GM19395 (cell line): ENCODE results near the gene TBC1D17.

Experiments used
- ATAC-seq: cut with Tn5 transposase; IDR thresholded peaks from one replicate; pipeline ENCODE4 v1.9.1; 2021; ENCODE audit warnings: mild to moderate bottlenecking, moderate library complexity; ENCODE audit not compliant: unreplicated experiment

The TBC1D17 gene

DNA sequence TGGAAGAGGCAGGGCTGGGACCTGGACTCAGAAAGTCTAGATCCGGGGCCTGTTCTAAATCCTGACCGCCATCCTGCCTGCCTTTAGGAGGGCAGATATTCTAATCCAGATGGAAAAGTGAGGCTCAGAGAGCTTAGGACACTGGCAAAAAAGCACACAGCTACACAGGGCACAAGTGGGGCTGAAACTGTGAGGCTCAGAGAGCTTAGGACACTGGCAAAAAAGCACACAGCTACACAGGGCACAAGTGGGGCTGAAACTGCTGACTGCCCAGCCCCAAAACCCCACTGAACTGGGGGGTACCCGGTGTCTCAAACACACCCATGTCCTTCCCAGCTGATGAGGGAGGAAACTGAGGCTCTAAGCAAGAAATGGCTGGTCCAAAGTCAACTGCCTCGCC lies 2.3 kb upstream of the TBC1D17 start:
- no peak for ATAC-seq

- ATAC-seq, result no peak
Measured at GRCh38 chr19:49875857-49876421, 1.6 kb upstream of the TBC1D17 start.

DNA sequence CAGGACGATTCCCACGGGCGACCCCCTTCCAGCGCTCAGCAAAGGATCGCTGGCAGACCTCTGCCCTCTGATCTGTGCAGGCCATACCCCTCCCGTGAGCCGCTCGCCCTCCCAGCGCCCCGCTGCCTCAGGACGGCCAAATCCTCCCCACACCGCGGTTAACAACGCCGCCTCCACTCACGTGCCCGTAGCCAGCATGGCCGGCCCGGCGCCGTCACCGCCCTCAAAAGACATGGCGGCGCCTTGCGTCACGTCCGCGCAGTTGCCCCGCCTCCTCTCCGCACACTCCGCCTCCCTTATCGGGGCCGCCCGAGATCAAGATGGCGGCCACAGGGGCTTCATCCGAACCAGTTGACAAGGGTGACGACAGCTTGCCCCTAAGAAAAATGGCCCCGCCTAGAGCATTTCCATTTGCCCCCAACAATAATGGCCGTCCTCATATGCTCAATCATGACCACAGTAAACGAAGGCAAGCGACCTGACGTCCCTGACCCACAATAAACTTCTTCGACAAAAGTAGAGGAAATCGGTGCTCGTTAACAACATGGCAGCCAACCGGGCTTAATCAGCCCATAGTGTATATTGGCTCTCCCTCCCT lies 981 bp upstream of the TBC1D17 start:
- ATAC-seq, result peak; percentile 48

- peak; percentile 37 for ATAC-seq
Measured at GRCh38 chr19:49877879-49878743, 609 bp downstream of the TBC1D17 start.

GRCh38 chr19:49878744-49879070 lies 1.2 kb downstream of the TBC1D17 start:
- ATAC-seq, result no peak

DNA sequence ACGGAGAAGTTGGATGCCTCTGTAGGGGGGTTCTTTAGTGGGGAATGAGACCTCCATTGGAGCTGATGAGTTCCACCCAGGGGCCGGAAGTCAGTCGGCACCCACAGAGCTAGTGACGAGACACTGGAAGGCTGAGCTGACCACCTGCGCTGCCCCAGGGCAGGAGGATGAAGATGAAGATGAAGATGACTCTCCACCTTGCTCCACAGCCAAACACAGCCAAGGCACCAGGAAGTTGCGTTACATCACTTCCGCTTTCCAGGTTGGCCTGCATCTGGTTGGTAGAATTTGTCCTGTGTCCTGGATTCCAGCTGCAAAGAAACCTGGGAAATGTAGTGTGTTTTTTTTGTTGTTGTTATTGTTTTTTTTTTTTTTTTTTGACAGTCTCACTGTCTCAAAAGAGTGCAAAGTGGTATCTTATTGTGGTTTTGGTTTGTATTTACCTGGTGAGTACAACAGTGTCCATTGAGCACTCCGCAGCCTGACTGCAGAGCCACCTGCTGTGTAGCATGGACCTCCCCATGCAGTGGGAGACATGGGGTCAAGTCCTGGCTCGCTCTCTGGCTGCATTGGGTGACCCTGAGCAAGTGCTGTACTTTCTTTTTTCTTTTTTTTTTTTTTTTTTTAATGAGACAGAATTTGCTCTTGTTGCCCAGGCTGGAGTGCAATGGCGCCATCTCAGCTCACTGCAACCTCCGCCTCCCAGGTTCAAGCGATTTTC lies 1.9 kb downstream of the TBC1D17 start:
- ATAC-seq, result no peak

DNA sequence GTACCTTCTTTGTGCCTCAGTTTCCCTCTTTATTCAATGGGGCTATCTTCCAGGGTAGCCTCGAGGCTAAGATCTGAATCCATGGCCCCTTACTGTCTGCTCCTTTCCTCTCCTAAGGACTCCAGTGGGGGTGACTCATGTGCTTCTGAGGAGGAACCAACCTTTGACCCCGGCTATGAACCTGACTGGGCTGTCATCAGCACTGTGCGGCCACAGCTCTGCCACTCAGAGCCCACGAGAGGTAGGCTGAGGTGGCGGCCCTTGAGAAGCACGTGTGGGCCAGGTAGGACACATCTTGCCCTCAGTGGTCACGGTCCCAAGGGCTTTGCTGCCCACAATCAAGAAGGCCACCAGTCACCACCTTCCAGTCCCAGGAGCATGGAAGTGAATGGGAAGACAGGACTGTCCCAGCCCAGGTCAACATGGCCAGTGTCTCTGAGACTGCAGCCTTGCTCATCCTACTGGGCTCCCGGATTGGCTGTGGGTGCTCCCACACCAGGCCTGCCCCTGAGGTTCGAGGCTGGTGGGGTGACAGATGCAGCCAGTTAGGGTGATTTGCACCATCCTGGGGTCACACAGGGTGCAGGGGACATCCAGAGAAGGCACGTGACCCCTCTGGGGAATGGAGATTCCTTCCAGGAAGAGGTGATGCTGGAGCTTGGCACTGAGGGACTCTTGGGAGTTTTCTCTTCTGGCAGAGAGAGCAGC lies 2.8 kb downstream of the TBC1D17 start:
- ATAC-seq, result no peak

GRCh38 chr19:49881186-49881585 lies 3.7 kb downstream of the TBC1D17 start:
- ATAC-seq, result no peak

GRCh38 chr19:49881672-49882394 lies 4.3 kb downstream of the TBC1D17 start:
- no peak for ATAC-seq

DNA sequence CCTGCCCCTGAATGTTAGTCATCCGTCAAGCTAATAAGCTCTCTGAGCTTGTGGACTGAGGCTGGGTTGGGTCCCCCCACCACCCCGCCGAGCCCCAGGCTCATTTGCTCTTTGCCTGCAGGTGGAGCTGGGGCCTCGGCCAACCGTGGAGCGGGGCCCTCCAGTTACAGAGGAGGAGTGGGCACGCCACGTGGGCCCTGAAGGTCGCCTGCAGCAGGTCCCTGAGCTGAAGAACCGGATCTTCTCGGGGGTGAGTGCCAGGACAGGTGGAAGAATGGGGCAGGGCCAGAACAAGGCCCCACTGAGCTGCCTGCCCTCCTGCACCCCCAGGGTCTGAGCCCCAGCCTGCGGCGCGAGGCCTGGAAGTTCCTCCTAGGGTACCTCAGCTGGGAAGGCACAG lies 5.1 kb downstream of the TBC1D17 start:
- ATAC-seq, result no peak

GRCh38 chr19:49883094-49883493 lies 5.6 kb downstream of the TBC1D17 start:
- ATAC-seq, result no peak

DNA sequence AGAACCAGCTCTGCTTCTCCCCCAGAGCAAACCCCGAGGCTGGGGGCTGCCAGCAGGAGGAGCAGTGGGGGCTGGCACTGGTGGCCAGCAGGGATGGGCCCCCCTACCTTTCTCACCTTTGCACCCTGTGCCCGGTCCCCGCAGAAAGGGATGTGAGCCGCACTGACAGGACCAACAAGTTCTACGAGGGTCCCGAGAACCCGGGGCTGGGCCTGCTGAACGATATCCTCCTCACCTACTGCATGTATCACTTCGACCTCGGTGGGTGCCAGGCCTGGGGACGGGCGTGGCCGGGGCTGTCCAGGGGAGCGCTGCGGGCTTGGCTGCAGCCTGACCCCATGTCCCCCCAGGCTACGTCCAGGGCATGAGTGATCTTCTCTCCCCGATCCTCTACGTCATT lies 6.6 kb downstream of the TBC1D17 start:
- no peak for ATAC-seq

- no peak for ATAC-seq
Measured at GRCh38 chr19:49884760-49885159, 7.3 kb downstream of the TBC1D17 start.

- no peak for ATAC-seq
Measured at GRCh38 chr19:49887037-49887664, 9.6 kb downstream of the TBC1D17 start.

DNA sequence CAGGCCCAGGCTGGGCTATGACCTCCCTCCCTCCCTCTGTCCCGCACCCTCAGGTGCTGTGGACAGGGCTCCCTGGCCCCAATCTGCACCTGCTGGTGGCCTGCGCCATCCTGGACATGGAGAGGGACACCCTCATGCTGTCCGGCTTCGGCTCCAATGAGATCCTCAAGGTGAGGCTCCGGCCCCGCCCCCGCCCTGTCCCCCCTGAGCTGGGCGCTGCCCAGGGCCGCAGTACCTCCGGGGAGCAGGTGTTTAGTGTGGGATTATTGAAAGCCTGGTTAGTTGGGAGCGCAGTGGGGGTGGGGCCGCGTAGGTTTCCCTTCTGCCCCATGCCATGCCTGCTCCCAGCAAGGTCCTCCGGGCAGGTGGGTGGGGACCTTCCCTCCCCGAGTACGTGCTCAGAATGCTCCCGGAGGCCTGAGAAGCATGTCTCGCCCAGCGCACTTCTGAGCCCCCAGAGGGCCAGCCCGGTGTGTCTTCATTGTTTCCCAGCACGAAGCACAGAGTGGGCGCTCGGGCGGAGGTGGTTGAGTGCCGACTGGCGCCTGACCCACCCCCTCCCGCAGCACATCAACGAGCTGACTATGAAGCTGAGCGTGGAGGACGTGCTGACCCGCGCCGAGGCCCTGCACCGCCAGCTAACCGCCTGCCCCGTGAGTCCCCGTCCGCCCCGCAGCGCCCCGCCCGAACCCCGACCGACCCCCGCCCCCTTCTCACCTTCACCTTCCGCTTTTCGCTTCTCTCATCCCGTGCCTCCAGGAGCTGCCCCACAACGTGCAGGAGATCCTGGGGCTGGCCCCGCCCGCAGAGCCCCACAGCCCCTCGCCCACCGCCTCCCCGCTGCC lies 10.4 kb downstream of the TBC1D17 start:
- no peak for ATAC-seq

- ATAC-seq, result no peak
Measured at GRCh38 chr19:49888510-49888824, 11.0 kb downstream of the TBC1D17 start.

DNA sequence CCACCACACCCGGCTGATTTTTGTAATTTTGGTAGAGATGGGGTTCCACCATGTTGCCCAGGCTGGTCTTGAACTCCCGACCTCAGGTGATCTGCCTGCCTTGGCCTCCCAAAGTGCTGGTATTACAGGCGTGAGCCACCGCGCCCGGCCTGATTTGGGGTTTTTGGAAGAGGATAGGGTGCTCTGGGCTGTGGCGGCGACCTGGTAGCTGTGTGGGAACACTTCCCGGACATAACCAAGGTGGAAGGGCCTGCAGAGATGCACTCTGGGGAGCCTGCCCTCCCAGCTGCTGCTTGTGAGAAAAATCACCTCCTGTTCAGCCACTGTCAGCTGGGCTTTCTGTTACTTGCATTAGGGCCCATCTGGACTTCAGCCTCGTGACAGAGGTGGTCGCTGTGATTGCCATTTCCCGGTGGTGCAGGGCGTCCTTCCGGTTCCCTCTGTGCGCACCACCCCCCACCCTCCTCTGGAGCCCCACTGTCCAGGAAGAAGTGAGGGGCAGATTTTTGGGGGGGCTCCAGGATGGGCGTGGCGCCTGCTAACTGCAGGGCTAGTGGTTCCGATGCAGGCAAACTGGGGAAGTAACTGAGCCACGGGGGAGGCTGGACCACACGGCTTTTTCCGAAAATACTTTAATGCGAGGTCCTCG lies 11.7 kb downstream of the TBC1D17 start:
- ATAC-seq, result no peak

DNA sequence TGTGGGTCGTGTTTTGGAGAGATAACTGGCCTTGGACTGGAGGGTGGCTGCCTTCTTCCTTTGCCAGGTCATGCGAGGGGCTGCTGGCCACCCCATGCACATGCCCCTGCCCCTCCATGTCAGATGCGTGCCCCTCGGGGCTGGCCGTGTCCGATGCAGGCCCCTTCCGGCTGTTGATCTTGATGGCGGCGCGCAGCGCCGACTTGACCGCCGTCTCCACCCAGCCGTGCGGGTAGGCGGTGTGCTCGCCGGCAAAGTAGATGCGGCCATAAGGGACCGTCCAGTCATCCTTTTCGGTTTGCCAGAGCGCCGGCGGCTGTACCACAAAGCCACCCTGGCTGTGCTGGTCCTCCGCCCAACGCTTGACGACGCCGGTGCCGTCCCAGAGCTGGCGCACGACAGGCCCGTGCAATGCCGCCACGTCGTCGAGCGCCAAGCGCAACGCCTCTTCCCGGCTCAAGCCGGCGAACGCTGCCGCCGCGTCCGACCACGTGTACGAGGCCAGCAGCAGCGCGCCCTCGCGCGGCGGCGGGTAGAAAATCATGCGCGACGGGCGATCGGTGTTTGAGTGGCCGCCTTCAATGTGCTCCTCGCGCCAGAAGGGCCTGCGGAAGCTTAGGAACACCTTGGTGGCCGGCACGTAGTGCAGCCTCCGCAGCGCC lies 12.3 kb downstream of the TBC1D17 start:
- no peak for ATAC-seq
